ENCODE data around the gene FAM78A.
"Not testable (repeated sequence)": the region's sequence is repeated elsewhere in the genome, so short reads cannot be mapped to it uniquely, and the experiment has no call there.

FAM78A gene

GRCh38 chr9:131254626-131255025 lies 21.7 kb downstream of the FAM78A start:
- no peaks in the 10 kb centered on the region for H3K27me3 ChIP-seq
- TF ChIP-seq, protein P1, sequence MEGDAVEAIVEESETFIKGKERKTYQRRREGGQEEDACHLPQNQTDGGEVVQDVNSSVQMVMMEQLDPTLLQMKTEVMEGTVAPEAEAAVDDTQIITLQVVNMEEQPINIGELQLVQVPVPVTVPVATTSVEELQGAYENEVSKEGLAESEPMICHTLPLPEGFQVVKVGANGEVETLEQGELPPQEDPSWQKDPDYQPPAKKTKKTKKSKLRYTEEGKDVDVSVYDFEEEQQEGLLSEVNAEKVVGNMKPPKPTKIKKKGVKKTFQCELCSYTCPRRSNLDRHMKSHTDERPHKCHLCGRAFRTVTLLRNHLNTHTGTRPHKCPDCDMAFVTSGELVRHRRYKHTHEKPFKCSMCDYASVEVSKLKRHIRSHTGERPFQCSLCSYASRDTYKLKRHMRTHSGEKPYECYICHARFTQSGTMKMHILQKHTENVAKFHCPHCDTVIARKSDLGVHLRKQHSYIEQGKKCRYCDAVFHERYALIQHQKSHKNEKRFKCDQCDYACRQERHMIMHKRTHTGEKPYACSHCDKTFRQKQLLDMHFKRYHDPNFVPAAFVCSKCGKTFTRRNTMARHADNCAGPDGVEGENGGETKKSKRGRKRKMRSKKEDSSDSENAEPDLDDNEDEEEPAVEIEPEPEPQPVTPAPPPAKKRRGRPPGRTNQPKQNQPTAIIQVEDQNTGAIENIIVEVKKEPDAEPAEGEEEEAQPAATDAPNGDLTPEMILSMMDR (IDR thresholded peaks at IDR 0.05; ENCODE audit: low read depth, low read length): no peak
- DNase-seq: no peak
- no peaks in the 10 kb centered on the region for H3K4me1 ChIP-seq
- H3K4me3 ChIP-seq (ENCODE audit: low read depth, low read length): no peak overlapping the region
- no peaks in the 10 kb centered on the region for H3K9me3 ChIP-seq
- H3K36me3 ChIP-seq: no peaks in the 10 kb centered on the region

DNA sequence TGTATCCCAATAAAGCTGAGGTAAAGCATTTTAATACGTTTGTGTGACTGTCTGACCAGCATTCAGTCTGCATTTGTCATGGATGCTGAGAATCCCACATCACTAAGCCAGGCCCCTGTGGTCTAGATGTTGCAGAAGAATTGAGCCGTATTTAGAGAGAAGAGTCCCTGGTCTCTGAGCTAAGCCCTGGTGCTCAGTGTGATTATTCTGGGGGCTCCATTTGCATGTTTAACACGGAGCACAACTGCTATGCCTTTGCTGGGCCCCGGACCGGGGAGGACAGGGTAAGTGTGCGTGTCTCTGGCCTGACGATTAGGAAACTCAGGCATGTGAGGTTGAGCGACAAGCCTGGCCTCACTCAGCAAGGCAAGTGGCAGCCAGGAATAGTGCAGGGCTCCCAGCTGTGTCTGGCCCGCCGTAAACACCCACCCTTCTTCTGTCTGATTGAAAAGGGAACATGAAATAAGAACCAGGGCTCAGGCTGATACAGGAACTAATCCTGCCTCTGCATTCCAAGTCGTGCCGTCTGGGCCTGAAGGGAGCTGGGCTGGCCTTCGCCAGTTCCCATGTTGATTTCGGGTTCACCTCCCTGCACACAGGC lies 22.3 kb downstream of the FAM78A start:
- DNase-seq: no peak
- Histone ChIP-seq H3K9me3 (no peaks in the 10 kb centered on the region), H3K4me1 (no peaks in the 10 kb centered on the region), H3K36me3 (no peaks in the 10 kb centered on the region), H3K27me3 (no peaks in the 10 kb centered on the region), H3K4me3 (ENCODE audit: low read depth, low read length) (no peak overlapping the region)
- TF ChIP-seq, protein P1 (IDR thresholded peaks at IDR 0.05; ENCODE audit: low read depth, low read length): no peak

GRCh38 chr9:131252120-131252519 lies 24.2 kb downstream of the FAM78A start:
- Histone ChIP-seq H3K9me3 (no peaks in the 10 kb centered on the region), H3K36me3 (no peaks in the 10 kb centered on the region), H3K4me3 (ENCODE audit: low read depth, low read length) (no peak overlapping the region), H3K27me3 (no peaks in the 10 kb centered on the region), H3K4me1 (no peaks in the 10 kb centered on the region)
- DNase-seq: no peak
- TF ChIP-seq, protein P1 (IDR thresholded peaks at IDR 0.05; ENCODE audit: low read depth, low read length): no peak

GRCh38 chr9:131246618-131247017 lies 29.7 kb downstream of the FAM78A start:
- TF ChIP-seq, protein P1 (IDR thresholded peaks at IDR 0.05; ENCODE audit: low read depth, low read length): no peak
- Histone ChIP-seq H3K36me3 (no peaks in the 10 kb centered on the region), H3K27me3 (no peaks in the 10 kb centered on the region), H3K4me3 (ENCODE audit: low read depth, low read length) (no peak overlapping the region), H3K9me3 (no peaks in the 10 kb centered on the region), H3K4me1 (no peaks in the 10 kb centered on the region)
- no peak for DNase-seq

GRCh38 chr9:131244331-131244730 lies 32.0 kb downstream of the FAM78A start:
- not testable (repeated sequence) for H3K27me3 ChIP-seq; DNase-seq; H3K9me3 ChIP-seq; H3K4me3 ChIP-seq (ENCODE audit: low read depth, low read length); H3K36me3 ChIP-seq; H3K4me1 ChIP-seq

DNA sequence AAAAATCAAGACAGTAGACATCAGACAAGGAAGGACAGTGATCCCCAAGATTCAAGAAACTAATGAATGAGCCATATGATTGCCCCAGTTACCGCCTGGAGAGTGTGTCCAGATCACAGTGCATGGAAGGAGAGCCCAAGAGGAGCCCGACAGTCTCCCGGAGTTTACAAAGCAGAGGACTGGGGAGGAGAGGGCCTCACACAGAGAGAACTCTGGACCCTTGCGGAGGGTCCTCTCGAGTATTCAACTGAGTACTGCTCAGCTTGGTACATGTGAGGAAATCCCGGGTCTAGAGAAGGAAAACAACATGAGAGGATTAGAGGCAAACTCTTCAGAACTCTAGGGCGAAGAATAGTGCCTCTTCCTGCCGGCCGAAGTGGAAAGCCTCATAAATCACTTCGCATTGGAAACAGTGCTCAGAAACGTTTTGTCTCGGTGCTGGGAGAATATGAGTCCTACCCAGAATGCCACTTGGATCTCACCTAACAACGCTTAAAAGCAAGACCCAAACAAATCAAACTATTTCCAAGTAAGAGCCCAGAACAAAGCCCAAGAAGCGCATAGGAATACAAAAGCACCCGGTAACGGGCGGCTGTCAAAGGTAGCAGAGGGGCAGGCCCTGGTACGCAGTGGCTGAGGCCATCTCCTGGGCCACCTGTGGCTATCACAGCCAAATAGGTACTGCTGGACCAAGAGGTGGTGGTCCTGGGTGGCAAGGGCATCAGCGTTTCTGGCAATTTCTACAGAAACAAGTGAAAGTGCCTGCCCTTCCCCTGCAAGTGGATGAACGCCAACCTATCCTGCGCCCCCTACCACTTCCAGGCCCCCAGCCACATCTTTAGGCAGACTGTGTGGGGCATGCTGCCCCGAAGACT lies 36.0 kb downstream of the FAM78A start:
- no peaks in the 10 kb centered on the region for H3K27me3 ChIP-seq
- DNase-seq: no peak
- H3K4me1 ChIP-seq: peaks cover 8% of the 10 kb centered on the region; the same call in 1 of the 2 replicates
- H3K4me3 ChIP-seq (ENCODE audit: low read depth, low read length): no peak overlapping the region
- TF ChIP-seq, protein P1 (IDR thresholded peaks at IDR 0.05; ENCODE audit: low read depth, low read length): no peak
- no peaks in the 10 kb centered on the region for H3K9me3 ChIP-seq
- no peaks in the 10 kb centered on the region for H3K36me3 ChIP-seq
